Left cardiac atrium (tissue), 4 donors: Measurements from ENCODE around the gene CTNNA3. TPM values are rescaled to one million over a fixed set of nuclear protein-coding genes. Genes with fewer than 3 reads are reported as not detected.
"Not testable (repeated sequence)": the region's sequence is repeated elsewhere in the genome, so short reads cannot be mapped to it uniquely, and the experiment has no call there.

ENCODE experiments used
- ATAC-seq, 2 donors: fragments of 200-7000 bp; cut with Tn5 transposase; one replicate each; pipeline ENCODE4 v1.9.1; 2020; ENCODE audit warnings: mild to moderate bottlenecking in 2 of 2, moderate library complexity in 2 of 2
- DNase-seq: peaks from one replicate; pipeline ENCODE4 v3.0.0-alpha.2; 2020
- intact Hi-C, 2 donors: fragments of 100-400 bp; cut with DNase I; formaldehyde crosslinking; loops; one replicate each; pipeline versions ENCODE4 v1.14.1 to v1.15.1; 2022 to 2023
- total RNA-seq, 2 donors: library from RNA; stranded (reverse); fragmentation: NEBNext Ultra II Directional; extraction: Animal tissue kit (Norgen Biotek cat#: 25700); gene quantifications; one replicate each; pipeline ENCODE4 v1.2.1, GENCODE V29; 2021
- donor health status: DM: no; HTN: yes; CAD: no.
- donor health status: DM: no; HTN: yes; CAD: no; lungs with severe emphysema.
- donor health status: DM: yes; HTN: yes; CAD: no.
- donor health status: Dilated cardiomyopathy.

Gene CTNNA3
- total RNA-seq, 2 donors from 2014 or later, result 42.3 to 48.7 TPM

- ATAC-seq (no peak), DNase-seq (no peak)
- intact Hi-C loops, result no loop called here
Observed at GRCh38 chr10:67224553-67224952, 471.4 kb downstream of the CTNNA3 start.

GRCh38 chr10:67222934-67223333 is 473.1 kb downstream of the CTNNA3 start:
- ATAC-seq (no peak), DNase-seq (no peak)
- intact Hi-C loops, result no loop called here

GRCh38 chr10:67221939-67222494 is 474.0 kb downstream of the CTNNA3 start:
- ATAC-seq (no peak), DNase-seq (no peak)
- intact Hi-C loops, result no loop called here

GRCh38 chr10:67211680-67212079 is 484.3 kb downstream of the CTNNA3 start:
- no peak for ATAC-seq
- DNase-seq, result no peak
- intact Hi-C loops, result no loop called here

GRCh38 chr10:67207923-67208322 is 488.1 kb downstream of the CTNNA3 start:
- ATAC-seq, intact Hi-C loops, DNase-seq: not testable (repeated sequence)

GRCh38 chr10:67200913-67201564 is 495.0 kb downstream of the CTNNA3 start:
- ATAC-seq (no peak), DNase-seq (no peak)
- intact Hi-C loops, result no loop called here

- ATAC-seq (no peak), DNase-seq (no peak)
- intact Hi-C loops, result no loop called here
Observed at GRCh38 chr10:67175354-67175753, 520.6 kb downstream of the CTNNA3 start.

GRCh38 chr10:67173787-67174186 is 522.2 kb downstream of the CTNNA3 start:
- intact Hi-C loops, result no loop called here
- DNase-seq, result no peak
- no peak for ATAC-seq

GRCh38 chr10:67171970-67172369 is 524.0 kb downstream of the CTNNA3 start:
- intact Hi-C loops, result no loop called here
- ATAC-seq (no peak), DNase-seq (no peak)

- intact Hi-C loops, result no loop called here
- no peak for ATAC-seq
- DNase-seq, result no peak
Observed at GRCh38 chr10:67156239-67156638, 539.8 kb downstream of the CTNNA3 start.

- no peak for ATAC-seq
- DNase-seq, result no peak
Observed at GRCh38 chr10:67151471-67151870, 544.5 kb downstream of the CTNNA3 start.

GRCh38 chr10:67144530-67144929 is 551.5 kb downstream of the CTNNA3 start:
- ATAC-seq (no peak), DNase-seq (no peak)
- intact Hi-C loops, result no loop called here

More at GRCh38 chr10:67151471-67151870, 544.5 kb downstream of the CTNNA3 start:
- intact Hi-C loops, result no loop called here

GRCh38 chr10:67141300-67141699 is 554.7 kb downstream of the CTNNA3 start:
- DNase-seq, result no peak
- no peak for ATAC-seq
- intact Hi-C loops, result no loop called here

GRCh38 chr10:67140641-67141040 is 555.4 kb downstream of the CTNNA3 start:
- ATAC-seq, result no peak
- DNase-seq, result no peak
- intact Hi-C loops, result no loop called here

GRCh38 chr10:67127441-67127840 is 568.6 kb downstream of the CTNNA3 start:
- no peak for ATAC-seq
- intact Hi-C loops, result no loop called here
- DNase-seq, result no peak

- ATAC-seq, result no peak
Observed at GRCh38 chr10:67119651-67120050, 576.3 kb downstream of the CTNNA3 start.

GRCh38 chr10:67115972-67116371 is 580.0 kb downstream of the CTNNA3 start:
- intact Hi-C loops, result no loop called here
- ATAC-seq (no peak), DNase-seq (no peak)

More at GRCh38 chr10:67119651-67120050, 576.3 kb downstream of the CTNNA3 start:
- DNase-seq, result no peak
- intact Hi-C loops, result no loop called here

GRCh38 chr10:67114945-67115344 is 581.0 kb downstream of the CTNNA3 start:
- intact Hi-C loops, result no loop called here
- DNase-seq (no peak), ATAC-seq (no peak)

GRCh38 chr10:67112765-67113164 is 583.2 kb downstream of the CTNNA3 start:
- no peak for ATAC-seq
- intact Hi-C loops, result no loop called here

GRCh38 chr10:67110286-67110685 is 585.7 kb downstream of the CTNNA3 start:
- ATAC-seq (no peak), DNase-seq (no peak)
- intact Hi-C loops, result no loop called here

More at GRCh38 chr10:67112765-67113164, 583.2 kb downstream of the CTNNA3 start:
- no peak for DNase-seq

GRCh38 chr10:67107670-67108069 is 588.3 kb downstream of the CTNNA3 start:
- no peak for ATAC-seq
- intact Hi-C loops, result no loop called here
- DNase-seq, result no peak
